SK-MEL-5 (cell line): ENCODE data around the gene GLG1. TPM values are rescaled to one million over a fixed set of nuclear protein-coding genes. Genes with fewer than 3 reads are reported as not detected.
"Not testable (repeated sequence)": the region's sequence is repeated elsewhere in the genome, so short reads cannot be mapped to it uniquely, and the experiment has no call there.

Experiments
- DNase-seq: peaks from one replicate; pipeline ENCODE4 v3.0.0-alpha.2; 2016; ENCODE audit warnings: low read depth, low spot score
- in situ Hi-C: cut with HindIII; loops from 2 replicates; pipeline ENCODE4 v1.10.0; 2016; ENCODE audit warnings: low sequenced_read_pairs, high pct_unique_total_duplicates, low pct_unique_long_range_greater_than_20kb
- small RNA-seq, 2 experiments: library from RNA; depleted of rRNA; stranded (forward); fragments of <200 nt; gene quantifications; one replicate each; pipeline ENCODE3, GENCODE V24; 2014
- total RNA-seq: library from RNA; depleted of rRNA; stranded (reverse); fragments of >200 nt; shearing (Covaris generic); gene quantifications from 2 replicates; pipeline ENCODE4 v1.2.3, GENCODE V29; 2014; rRNA removed

GLG1 gene
- total RNA-seq, 1 experiment from 2014 or later, result 41.7 TPM

DNA sequence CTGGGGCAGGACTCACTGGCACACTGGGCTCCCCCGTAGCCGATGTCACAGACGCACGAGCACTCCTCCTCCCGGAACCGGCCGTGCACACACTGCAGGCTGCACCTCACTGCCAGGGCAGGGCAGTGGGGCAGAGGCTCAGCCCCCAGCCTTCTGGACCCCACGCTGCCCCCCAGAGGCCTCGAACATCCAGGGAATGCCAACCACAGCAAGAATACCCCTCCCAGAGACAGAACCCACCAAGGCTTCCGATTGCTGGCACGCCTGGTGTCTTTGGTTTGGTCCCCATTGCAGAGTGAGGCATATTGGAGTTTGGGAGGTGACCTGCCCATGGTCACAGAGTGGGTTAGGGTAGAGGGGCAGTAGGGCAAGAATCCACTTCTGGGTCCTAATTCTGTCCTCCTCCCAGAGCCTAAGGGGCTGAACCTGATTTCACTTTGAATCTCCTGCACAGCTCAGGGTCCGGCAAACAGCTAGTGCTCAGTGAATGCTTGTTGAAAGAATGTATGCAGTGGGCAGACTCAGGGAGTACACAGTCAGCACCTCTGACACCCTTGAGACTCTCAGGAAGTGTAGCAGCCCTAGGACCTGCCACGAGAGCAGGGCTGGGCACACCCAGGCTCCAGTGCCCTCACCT, 194.7 kb downstream of the GLG1 start:
- in situ Hi-C loops, DNase-seq: not testable (repeated sequence)

DNA sequence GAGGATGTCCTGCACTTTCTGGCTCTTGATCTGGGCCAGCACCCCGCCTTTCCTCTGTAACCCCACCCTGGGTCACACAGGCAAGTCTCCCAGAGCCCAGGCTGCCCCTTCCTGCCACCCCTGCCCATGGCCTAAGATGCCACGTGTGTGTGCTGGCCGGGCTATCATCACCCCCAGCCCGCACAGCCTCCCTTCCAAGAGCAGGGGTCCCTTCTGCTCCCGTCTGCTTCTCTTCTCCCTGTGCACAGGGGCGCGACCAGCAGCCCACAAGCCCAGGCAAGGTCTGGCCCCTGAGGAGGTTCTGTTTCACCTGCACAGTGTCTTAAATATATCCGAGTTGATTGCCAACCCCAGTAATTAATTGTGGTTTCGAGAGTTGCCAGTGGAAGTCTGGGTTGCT, 195.9 kb downstream of the GLG1 start:
- in situ Hi-C loops, DNase-seq: not testable (repeated sequence)

DNA sequence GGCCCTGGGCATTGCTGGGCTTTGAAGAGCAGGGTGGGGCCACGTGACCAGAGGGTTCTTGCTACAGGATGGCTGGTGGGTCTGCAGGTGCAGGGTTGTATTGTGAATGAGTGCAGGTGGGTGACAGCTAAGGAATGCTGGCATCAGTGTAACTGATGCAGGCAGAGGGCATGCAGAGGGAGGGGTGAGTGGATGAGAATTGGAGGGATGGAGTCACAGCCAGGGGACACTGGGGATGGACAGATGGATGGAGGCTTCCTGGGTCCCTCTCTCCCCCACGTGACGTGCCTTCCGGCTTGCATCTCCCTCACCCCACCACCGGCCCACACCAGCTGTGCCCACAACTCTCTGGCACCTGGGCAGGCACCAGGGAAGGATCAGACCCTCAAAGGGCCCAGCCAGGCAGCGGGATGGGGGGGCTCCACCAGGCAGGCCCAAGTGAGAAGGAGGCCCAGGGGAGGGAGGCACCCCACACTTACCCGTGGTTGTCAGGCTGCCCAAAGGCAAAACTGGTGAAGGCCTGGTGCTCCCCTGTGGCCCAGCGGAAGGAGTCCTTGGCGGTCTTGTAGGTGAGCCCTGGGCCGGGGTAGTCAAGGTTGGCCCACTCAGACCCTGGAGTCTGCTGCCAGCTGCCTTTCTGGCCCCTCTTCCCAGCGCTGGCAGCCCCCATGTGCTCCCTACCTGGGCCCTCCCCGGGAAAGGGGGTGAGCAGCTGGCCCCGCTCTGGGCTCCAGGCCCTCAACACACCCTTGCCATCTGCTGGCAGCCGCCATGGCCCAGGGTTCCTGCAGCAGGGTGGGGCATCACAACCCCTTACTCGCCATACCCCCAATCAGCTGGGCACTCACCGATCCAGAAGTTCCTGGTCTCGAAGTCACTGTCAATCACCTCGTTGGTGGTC, 196.6 kb downstream of the GLG1 start:
- in situ Hi-C loops, DNase-seq: not testable (repeated sequence)

DNA sequence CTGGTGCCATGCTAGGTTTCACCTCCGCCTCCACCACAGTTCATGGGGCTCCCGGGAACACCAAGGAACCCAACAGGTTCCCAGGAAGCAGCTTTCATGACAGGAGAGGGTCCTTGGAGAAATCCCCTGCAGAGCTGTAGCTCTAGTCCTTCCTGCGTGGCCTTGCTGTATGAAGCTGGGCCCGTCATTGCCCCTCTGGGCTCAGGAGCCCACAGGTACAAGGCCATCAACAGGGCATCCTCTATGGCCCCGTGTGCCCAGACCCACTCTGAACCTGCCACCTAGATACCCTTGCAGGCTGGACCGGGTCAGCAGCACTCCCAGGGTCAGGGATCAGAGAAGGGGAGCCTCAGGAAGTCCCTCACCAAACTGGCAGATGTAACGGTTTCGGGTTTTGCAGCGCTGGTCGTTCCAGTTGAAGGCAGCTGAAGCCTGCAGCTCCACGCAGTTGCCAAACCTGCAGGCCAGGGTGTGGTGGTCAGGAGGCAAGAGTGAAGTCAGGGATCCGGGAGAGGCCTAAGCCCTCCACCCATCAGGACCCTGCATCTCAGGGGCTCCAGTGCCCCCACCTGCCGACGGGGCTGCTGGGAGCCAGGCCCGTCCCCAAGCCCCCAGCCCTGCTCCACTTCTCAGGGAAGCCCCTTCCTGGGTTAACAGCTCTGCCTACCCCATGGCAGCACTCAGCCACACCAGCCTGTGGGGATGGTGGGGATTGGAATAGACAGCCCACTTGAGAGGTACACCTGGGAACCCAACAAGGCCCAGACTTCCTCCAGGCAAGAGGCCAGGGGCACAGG, 197.5 kb downstream of the GLG1 start:
- in situ Hi-C loops, DNase-seq: not testable (repeated sequence)

DNA sequence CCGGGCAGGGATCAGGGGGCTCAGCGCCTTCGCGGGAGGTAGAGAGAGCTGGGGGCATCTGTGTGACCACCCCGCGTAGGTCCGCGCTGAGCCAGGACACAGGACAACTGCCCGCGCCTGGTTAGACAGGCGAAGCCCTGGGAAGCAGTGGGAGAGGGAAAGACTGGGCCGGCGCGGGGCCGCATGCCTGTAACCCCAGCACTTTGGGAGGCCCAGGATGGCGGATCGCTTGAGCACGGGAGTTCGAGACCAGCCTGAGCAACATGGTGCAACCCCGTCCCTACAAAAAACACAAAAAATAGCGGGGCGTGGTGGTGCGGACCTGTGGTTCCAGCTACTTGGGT, 199.6 kb downstream of the GLG1 start:
- in situ Hi-C loops, DNase-seq: not testable (repeated sequence)

DNA sequence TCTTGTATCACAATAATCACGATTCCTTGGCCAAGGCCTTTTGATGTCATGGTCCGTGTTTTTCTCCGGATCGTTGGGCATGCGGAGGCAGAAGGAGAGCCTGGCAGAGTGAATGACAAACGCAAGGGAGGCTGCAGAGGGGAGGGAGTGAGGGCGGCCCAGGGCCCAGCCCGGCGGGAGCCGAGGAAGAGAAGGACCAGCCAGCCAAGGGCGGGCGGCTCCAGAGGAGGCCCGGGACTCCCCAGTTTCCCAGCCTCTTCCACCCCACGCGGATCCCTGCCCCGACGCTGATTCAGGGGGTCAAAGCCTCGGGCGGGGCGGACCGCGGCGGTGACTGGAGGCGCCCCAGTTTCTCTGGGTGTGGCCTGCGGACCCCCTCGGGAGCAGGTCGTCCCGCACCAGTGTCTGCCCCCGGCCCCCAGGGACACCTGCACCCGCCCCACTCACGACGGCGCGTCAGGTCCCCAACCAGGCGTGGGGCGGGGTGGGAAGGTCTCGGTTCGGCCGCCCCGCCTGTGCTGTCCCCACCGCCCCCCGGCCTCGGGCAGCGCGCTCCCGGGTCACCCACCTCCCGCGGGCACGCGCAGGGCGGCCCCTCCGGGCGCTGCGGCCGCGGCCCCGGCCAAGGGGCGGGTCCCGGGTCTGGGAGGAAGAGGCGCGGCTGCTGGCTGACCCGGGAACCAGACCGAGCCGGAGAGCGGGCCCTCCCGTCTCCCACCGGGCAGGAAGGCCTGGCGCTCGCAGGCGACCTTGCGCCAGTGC, 200.1 kb downstream of the GLG1 start:
- in situ Hi-C loops, result not testable (repeated sequence)

DNA sequence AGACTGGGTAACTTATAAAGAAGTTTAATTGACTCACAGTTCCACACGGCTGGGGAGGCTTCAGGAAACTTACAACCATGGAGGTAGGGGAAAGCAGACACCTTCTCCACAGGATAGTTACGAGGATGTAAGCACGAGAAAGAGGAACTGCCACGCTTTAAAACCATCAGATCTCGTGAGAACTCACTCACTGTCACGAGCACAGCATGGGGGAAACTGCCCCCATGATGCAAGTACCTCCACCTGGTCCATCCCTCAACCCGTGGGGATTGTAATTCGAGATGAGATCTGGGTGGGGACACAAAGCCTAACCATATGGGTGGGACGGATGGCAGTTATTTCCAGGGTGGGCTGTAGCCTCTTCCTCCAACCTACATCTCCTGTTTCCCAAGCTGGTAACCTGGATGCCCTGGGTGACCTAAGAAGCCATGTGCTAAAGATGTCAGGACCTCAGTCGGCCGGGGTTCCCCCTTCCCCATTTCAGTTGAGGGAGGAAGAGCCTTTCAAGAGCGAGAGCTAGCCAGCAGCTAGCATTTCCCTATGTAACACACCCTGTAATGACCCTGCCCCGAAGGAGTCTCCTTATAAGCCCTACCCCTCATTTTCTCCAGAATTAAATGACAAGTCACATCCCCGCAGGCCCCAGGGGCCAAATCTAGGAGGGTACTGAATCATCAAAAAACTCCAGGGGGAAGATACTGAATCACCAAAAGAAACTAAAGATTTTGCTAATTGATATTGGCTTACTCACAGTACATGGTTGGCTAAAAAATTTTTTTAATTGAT, 202.6 kb downstream of the GLG1 start:
- DNase-seq, in situ Hi-C loops: not testable (repeated sequence)

More for the DNA sequence above, 200.1 kb downstream of the GLG1 start:
- DNase-seq, result not testable (repeated sequence)

DNA sequence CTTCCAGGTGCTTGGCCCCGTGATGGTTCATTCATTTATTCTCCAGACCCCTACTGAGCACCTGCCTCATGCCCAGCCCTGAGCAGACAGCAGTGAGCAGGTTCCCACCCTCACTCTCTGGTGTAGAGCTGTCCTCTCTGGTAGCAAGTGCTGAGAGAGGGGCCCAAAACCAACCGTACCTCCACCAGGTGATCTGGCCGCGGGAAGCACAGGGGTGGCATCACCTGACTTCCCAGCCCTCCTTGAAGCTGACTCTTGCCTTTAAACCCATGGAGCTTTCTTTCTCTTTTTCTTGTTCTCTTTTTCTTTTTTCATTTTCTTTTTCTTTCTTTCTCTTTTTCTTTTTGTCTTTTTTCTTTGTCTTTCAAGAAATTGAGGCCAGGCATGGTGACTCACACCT, 206.7 kb downstream of the GLG1 start:
- DNase-seq, in situ Hi-C loops: not testable (repeated sequence)

DNA sequence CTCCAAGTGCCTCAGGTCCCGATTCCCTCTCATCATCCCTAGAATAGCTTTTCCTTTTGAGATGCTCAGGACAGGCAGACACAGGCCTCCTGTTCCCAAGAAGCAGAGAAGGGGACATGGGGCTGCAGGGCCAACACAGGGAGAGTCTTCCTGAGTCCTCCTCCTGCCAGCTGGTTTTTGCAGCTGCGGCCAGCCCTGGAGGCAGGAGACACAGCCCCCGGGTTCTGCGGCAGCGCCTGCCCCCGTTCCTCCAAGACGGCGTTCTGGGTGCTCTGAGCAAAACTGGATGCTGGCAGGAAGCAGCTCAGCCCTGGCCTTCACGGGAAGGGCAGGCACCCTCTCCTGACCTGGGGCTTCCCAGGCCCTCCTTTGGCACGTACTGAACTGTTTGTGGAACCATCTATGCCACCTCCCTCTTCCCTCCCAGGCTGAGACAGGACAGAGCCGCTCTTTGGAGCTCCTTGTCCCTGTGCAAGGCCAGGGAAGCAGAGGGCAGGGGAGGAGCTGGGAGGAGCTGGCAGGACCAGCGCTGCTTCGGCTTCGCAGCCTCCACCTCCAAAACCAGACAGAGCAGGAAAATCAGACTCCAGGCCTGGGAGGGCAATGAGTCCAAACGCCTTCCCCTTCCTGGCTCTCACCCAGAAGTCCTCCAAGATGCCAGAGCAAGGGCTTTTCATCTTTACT, 208.6 kb downstream of the GLG1 start:
- in situ Hi-C loops, result not testable (repeated sequence)

More for the DNA sequence above, 208.6 kb downstream of the GLG1 start:
- DNase-seq, result not testable (repeated sequence)

Small RNA genes lying within 50 kb of the gene (small RNA-seq; reads per million reads assigned to genes)
- gene RF00019, result 0 reads per million in 2 experiments
- 0 reads per million in 2 experiments for gene RNU6-237P

Other genes starting within 250 kb of the GLG1 start
- gene NPIPB15, start 230.8 kb downstream of the GLG1 start, total RNA-seq, result not detected in 2 replicates
- gene CLEC18B, start 185.6 kb downstream of the GLG1 start, total RNA-seq, result not detected in 2 replicates
- gene RFWD3, start 59.8 kb upstream of the GLG1 start, total RNA-seq, result 29.2 and 31.3 TPM in 2 replicates
- 6.0 and 7.9 TPM in 2 replicates for gene MLKL, start 93.7 kb upstream of the GLG1 start, total RNA-seq
- gene FA2H, start 167.7 kb upstream of the GLG1 start, total RNA-seq, result 0.08 TPM in 1 of 2 replicates, not detected in the other